HCT116 (cell line): ENCODE results near the gene STIM1. TPM values are rescaled to one million over a fixed set of nuclear protein-coding genes. Genes with fewer than 3 reads are reported as not detected.

Experiments used
- ATAC-seq: fragments of 200-7000 bp; cut with Tn5 transposase; 2 replicates; pipeline ENCODE4 v1.9.1; 2020; ENCODE audit warnings: mild to moderate bottlenecking, moderate library complexity
- BruUV-seq: library from RNA; stranded (reverse); fragments of 400-500 nt; replicated peaks from 2 replicates; lab custom pipeline; 2021; lab: Mats Ljungman, UMichigan
- CTCF ChIA-PET: fragments of 300-600 bp; sonication (Branson Sonifier 250); formaldehyde crosslinking; loops from one replicate; lab custom pipeline; 2021; ENCODE audit warnings: antibody characterized with exemption; lab: Charles Lee
- POLR2A ChIA-PET: fragments of 300-600, 350-600 bp; sonication (Branson Sonifier 250); formaldehyde crosslinking; loops from one replicate; lab custom pipeline; 2021; ENCODE audit warnings: antibody characterized with exemption; lab: Charles Lee
- RAD21 ChIA-PET, 2 experiments: fragments of 300-600 bp; sonication (Branson Sonifier 250); formaldehyde crosslinking; loops; one replicate each; lab custom pipeline; 2023; ENCODE audit warnings: low total read pairs in 2 of 2; ENCODE audit not compliant: uncharacterized antibody in 2 of 2, unreplicated experiment in 2 of 2, low non-redundant PET in 1 of 2; lab: Charles Lee
- DNase-seq: peaks from one replicate; pipeline ENCODE4 v3.0.0-alpha.2; 2010; ENCODE audit warnings: low read depth, low spot score
- H2AFZ ChIP-seq: fragments of 200-600 bp; shearing (Covaris generic), sonication (generic); 2 replicates; pipeline ENCODE4 v1.6.1; 2017; ENCODE audit warnings: low read depth, mixed run types, mixed read lengths, antibody characterized with exemption, low read length; ENCODE audit not compliant: poor library complexity, severe bottlenecking
- H3K27ac ChIP-seq: 2 replicates; pipeline ENCODE4 v1.5.1; 2012; ENCODE audit warnings: low read depth, low read length
- H3K27me3 ChIP-seq: fragments of 200-600 bp; sonication (generic); 2 replicates; pipeline ENCODE4 v1.6.1; 2016; ENCODE audit warnings: mixed run types, low read length, mixed read lengths; ENCODE audit not compliant: insufficient read depth
- H3K36me3 ChIP-seq, 2 experiments: fragments of 200-500 bp in 1 of 2; fragments of 200-600 bp in 1 of 2; sonication (Bioruptor generic) in 1 of 2; sonication (generic) in 1 of 2; 2 replicates each; pipeline versions ENCODE4 v1.5.1 to v1.6.1; 2014 to 2016; ENCODE audit warnings: low read length in 2 of 2, inconsistent platforms in 1 of 2, mixed read lengths in 1 of 2, mixed run types in 1 of 2; ENCODE audit not compliant: insufficient read depth in 2 of 2, control insufficient read depth in 1 of 2
- H3K4me1 ChIP-seq, 2 experiments: fragments of 200-600 bp in 1 of 2; sonication (generic) in 1 of 2; 2 replicates each; pipeline versions ENCODE4 v1.5.1 to v1.6.1; 2012 to 2017; ENCODE audit warnings: low read length in 2 of 2, inconsistent platforms in 1 of 2, mild to moderate bottlenecking in 1 of 2, mixed read lengths in 1 of 2, mixed run types in 1 of 2, moderate library complexity in 1 of 2; ENCODE audit not compliant: insufficient read depth in 2 of 2, control insufficient read depth in 1 of 2
- H3K4me2 ChIP-seq: fragments of 200-600 bp; sonication (generic); 2 replicates; pipeline ENCODE4 v1.6.1; 2017; ENCODE audit warnings: mixed run types, low read length, mixed read lengths
- H3K4me3 ChIP-seq, 2 experiments: fragments of 200-600 bp in 1 of 2; sonication (generic) in 1 of 2; replicated peaks in 1 of 2; 2 replicates each; pipeline ENCODE4 v1.5.1; 2011 to 2016; ENCODE audit warnings: low read length in 2 of 2, control low read depth in 1 of 2, low read depth in 1 of 2, mild to moderate bottlenecking in 1 of 2, mixed read lengths in 1 of 2, mixed run types in 1 of 2
- H3K79me2 ChIP-seq: fragments of 200-600 bp; sonication (generic); 2 replicates; pipeline ENCODE4 v1.6.1; 2017; ENCODE audit warnings: mild to moderate bottlenecking, mixed run types, low read length, moderate library complexity, mixed read lengths; ENCODE audit not compliant: insufficient read depth
- H3K9ac ChIP-seq: fragments of 200-600 bp; sonication (generic); 2 replicates; pipeline ENCODE4 v1.6.1; 2016; ENCODE audit warnings: low read length, mixed read lengths
- H3K9me2 ChIP-seq: fragments of 200-600 bp; sonication (generic), shearing (Covaris generic); 2 replicates; pipeline ENCODE4 v1.6.1; 2017; ENCODE audit warnings: mixed run types, mild to moderate bottlenecking, moderate library complexity; ENCODE audit not compliant: insufficient read depth
- H3K9me3 ChIP-seq, 2 experiments: fragments of 200-500 bp in 1 of 2; fragments of 200-600 bp in 1 of 2; sonication (Bioruptor generic) in 1 of 2; sonication (generic) in 1 of 2; 2 replicates each; pipeline ENCODE4 v1.6.1; 2014 to 2017; ENCODE audit warnings: low read length in 2 of 2, mixed read lengths in 2 of 2, inconsistent platforms in 1 of 2, low read depth in 1 of 2, mild to moderate bottlenecking in 1 of 2, mixed run types in 1 of 2, moderate library complexity in 1 of 2; ENCODE audit not compliant: control insufficient read depth in 1 of 2, insufficient read depth in 1 of 2
- H4K20me1 ChIP-seq: fragments of 200-600 bp; sonication (generic), shearing (Covaris generic); 2 replicates; pipeline ENCODE4 v1.6.1; 2017; ENCODE audit warnings: mixed run types, mild to moderate bottlenecking, moderate library complexity; ENCODE audit not compliant: insufficient read depth
- CEBPB ChIP-seq: IDR thresholded peaks from 2 replicates; pipeline ENCODE4 v1.6.1; 2012; ENCODE audit warnings: low read depth
- EGR1 ChIP-seq: IDR thresholded peaks from 2 replicates; pipeline ENCODE4 v1.6.1; 2012; ENCODE audit warnings: low read depth
- POLR2A ChIP-seq: IDR thresholded peaks from 2 replicates; pipeline ENCODE4 v1.7.0; 2011; ENCODE audit warnings: borderline replicate concordance; ENCODE audit not compliant: insufficient read depth, insufficient read length; ENCODE audit errors: extremely low read depth
- POLR2AphosphoS5 ChIP-seq: IDR thresholded peaks from 2 replicates; pipeline ENCODE4 v1.6.1; 2011; ENCODE audit warnings: mild to moderate bottlenecking, low read depth, low read length, moderate library complexity
- RAD21 ChIP-seq: IDR thresholded peaks from 2 replicates; pipeline ENCODE4 v1.6.1; 2012; ENCODE audit warnings: low read depth, mild to moderate bottlenecking
- TCF7L2 ChIP-seq: IDR thresholded peaks from 2 replicates; pipeline ENCODE4 v1.7.0; 2011; ENCODE audit warnings: borderline replicate concordance, inconsistent platforms; ENCODE audit not compliant: insufficient read depth, insufficient read length; ENCODE audit errors: extremely low read depth
- YY1 ChIP-seq: IDR thresholded peaks from 2 replicates; pipeline ENCODE4 v1.6.1; 2011; ENCODE audit warnings: low read length, low read depth, moderate library complexity, mild to moderate bottlenecking; ENCODE audit not compliant: insufficient replicate concordance; ENCODE audit errors: extremely low read depth
- ZFX ChIP-seq: fragments of 450-650 bp; IDR thresholded peaks from 2 replicates; pipeline ENCODE4 v1.6.1; 2017
- ZNF274 ChIP-seq: fragments of 200-500 bp; sonication (Bioruptor generic); IDR thresholded peaks from 2 replicates; pipeline ENCODE4 v1.6.1; 2014; ENCODE audit warnings: mild to moderate bottlenecking, low read depth, low read length, inconsistent platforms
- intact Hi-C: fragments of 100-400 bp; cut with micrococcal nuclease; formaldehyde crosslinking; loops from 2 replicates; pipeline ENCODE4 v1.10.0; 2022
- total RNA-seq: library from RNA; stranded (reverse); gene quantifications from one replicate; pipeline ENCODE4 v1.2.1, GENCODE V29; 2021; ENCODE audit not compliant: unreplicated experiment
- TF ChIP-seq, protein P1 (sequence below): IDR thresholded peaks from 2 replicates; pipeline ENCODE4 v1.6.1; 2012; ENCODE audit warnings: low read depth
- TF ChIP-seq, protein P2 (sequence below): IDR thresholded peaks from 2 replicates; pipeline ENCODE4 v1.6.1; 2012
- TF ChIP-seq, protein P3 (sequence below): IDR thresholded peaks from 2 replicates; pipeline ENCODE4 v1.6.1; 2012
- TF ChIP-seq, protein P4 (sequence below): IDR thresholded peaks from 2 replicates; pipeline ENCODE4 v1.6.1; 2011; ENCODE audit warnings: mild to moderate bottlenecking, low read length, moderate library complexity; ENCODE audit not compliant: insufficient replicate concordance; ENCODE audit errors: extremely low read depth
- TF ChIP-seq, protein P5 (sequence below), 3 experiments: fragments of 200-600 bp in 1 of 3; sonication (generic) in 1 of 3; IDR thresholded peaks in 2 of 3; conservative IDR thresholded peaks in 1 of 3; 2 replicates each; pipeline ENCODE4 v1.5.1; 2012 to 2017; ENCODE audit warnings: low read depth in 2 of 3, low read length in 2 of 3, antibody characterized with exemption in 1 of 3, borderline replicate concordance in 1 of 3, control low read depth in 1 of 3, mild to moderate bottlenecking in 1 of 3, mixed read lengths in 1 of 3, mixed run types in 1 of 3, moderate library complexity in 1 of 3; ENCODE audit not compliant: insufficient read depth in 1 of 3

The STIM1 gene
- total RNA-seq, 1 experiment from 2014 or later = 22.3 TPM

DNA sequence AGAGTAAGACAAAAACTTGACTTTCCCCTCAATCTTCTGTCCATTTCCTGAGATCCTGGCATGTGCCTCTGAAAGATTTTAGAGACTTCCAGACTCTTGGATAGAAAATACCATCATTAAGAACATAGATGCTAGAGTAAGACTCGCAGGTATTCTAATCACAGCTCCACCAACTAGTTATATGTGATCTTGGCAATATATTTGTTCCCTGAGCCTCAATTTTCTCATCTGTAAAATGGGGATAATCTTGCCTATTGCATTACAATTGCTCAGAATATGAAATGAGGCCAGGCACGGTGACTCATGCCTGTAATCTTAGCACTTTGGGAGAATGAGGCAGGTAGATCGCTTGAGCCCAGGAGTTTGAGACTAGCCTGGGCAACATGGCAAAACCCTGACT, 25.4 kb upstream of the STIM1 start (continued):
- TF ChIP-seq, protein P1, sequence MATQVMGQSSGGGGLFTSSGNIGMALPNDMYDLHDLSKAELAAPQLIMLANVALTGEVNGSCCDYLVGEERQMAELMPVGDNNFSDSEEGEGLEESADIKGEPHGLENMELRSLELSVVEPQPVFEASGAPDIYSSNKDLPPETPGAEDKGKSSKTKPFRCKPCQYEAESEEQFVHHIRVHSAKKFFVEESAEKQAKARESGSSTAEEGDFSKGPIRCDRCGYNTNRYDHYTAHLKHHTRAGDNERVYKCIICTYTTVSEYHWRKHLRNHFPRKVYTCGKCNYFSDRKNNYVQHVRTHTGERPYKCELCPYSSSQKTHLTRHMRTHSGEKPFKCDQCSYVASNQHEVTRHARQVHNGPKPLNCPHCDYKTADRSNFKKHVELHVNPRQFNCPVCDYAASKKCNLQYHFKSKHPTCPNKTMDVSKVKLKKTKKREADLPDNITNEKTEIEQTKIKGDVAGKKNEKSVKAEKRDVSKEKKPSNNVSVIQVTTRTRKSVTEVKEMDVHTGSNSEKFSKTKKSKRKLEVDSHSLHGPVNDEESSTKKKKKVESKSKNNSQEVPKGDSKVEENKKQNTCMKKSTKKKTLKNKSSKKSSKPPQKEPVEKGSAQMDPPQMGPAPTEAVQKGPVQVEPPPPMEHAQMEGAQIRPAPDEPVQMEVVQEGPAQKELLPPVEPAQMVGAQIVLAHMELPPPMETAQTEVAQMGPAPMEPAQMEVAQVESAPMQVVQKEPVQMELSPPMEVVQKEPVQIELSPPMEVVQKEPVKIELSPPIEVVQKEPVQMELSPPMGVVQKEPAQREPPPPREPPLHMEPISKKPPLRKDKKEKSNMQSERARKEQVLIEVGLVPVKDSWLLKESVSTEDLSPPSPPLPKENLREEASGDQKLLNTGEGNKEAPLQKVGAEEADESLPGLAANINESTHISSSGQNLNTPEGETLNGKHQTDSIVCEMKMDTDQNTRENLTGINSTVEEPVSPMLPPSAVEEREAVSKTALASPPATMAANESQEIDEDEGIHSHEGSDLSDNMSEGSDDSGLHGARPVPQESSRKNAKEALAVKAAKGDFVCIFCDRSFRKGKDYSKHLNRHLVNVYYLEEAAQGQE = no peak
- no peak for TF ChIP-seq POLR2A
- no peak for TF ChIP-seq ZNF274
- TF ChIP-seq RAD21 = no peak
- no peak for TF ChIP-seq YY1

DNA sequence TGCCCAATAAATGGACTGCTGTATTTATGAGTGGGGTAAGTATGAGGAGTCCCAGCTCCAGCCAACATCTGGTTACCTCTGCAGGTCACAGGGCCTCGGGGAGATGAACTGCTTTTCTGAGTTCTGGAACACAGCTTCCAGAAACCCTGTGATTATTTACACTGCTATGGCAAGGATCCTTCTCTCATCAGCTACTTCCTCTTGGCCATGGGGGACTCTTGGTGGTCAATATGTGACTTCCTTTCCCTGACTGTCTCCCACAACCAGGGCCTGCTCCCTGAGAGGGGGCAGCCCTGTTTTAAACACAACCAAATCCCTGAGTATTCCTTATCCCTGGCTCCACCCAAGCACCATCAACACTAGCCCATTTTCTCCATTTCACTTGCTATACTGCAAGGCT, 24.7 kb upstream of the STIM1 start:
- H3K4me2 ChIP-seq = no peak overlapping the region
- no peak overlapping the region for H2AFZ ChIP-seq
- H3K36me3 ChIP-seq = peaks cover 16 to 23% of the 10 kb centered on the region in 2 experiments; a peak in 3 of 4 replicates
- DNase-seq (no peak), ATAC-seq (no peak)
- CTCF ChIA-PET = no interaction called here
- H4K20me1 ChIP-seq = no peaks in the 10 kb centered on the region
- H3K9me2 ChIP-seq = no peaks in the 10 kb centered on the region
- peaks cover 63% of the 10 kb centered on the region for H3K79me2 ChIP-seq
- H3K27ac ChIP-seq = no peak overlapping the region
- no peak overlapping the region for H3K4me3 ChIP-seq
- intact Hi-C loops = no loop called here
- POLR2A ChIA-PET = no interaction called here
- no peaks in the 10 kb centered on the region for H3K9me3 ChIP-seq
- BruUV-seq = no TSS peak
- H3K9ac ChIP-seq = no peak overlapping the region
- 0 out of 4 replicates have a peak, but pooled peaks cover 0 to 2% of the 10 kb centered on the region in 2 experiments for H3K4me1 ChIP-seq
- no peaks in the 10 kb centered on the region for H3K27me3 ChIP-seq
- RAD21 ChIA-PET = no interaction called here
- TF ChIP-seq, protein P2, sequence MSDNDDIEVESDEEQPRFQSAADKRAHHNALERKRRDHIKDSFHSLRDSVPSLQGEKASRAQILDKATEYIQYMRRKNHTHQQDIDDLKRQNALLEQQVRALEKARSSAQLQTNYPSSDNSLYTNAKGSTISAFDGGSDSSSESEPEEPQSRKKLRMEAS = no peak
- TF ChIP-seq RAD21 (no peak), ZFX (no peak), CEBPB (no peak), TCF7L2 (no peak), YY1 (no peak), EGR1 (no peak), POLR2AphosphoS5 (no peak)
- TF ChIP-seq, protein P3, sequence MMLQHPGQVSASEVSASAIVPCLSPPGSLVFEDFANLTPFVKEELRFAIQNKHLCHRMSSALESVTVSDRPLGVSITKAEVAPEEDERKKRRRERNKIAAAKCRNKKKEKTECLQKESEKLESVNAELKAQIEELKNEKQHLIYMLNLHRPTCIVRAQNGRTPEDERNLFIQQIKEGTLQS = no peak
- TF ChIP-seq, protein P4, sequence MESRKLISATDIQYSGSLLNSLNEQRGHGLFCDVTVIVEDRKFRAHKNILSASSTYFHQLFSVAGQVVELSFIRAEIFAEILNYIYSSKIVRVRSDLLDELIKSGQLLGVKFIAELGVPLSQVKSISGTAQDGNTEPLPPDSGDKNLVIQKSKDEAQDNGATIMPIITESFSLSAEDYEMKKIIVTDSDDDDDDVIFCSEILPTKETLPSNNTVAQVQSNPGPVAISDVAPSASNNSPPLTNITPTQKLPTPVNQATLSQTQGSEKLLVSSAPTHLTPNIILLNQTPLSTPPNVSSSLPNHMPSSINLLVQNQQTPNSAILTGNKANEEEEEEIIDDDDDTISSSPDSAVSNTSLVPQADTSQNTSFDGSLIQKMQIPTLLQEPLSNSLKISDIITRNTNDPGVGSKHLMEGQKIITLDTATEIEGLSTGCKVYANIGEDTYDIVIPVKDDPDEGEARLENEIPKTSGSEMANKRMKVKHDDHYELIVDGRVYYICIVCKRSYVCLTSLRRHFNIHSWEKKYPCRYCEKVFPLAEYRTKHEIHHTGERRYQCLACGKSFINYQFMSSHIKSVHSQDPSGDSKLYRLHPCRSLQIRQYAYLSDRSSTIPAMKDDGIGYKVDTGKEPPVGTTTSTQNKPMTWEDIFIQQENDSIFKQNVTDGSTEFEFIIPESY = no peak
- TF ChIP-seq, protein P5, sequence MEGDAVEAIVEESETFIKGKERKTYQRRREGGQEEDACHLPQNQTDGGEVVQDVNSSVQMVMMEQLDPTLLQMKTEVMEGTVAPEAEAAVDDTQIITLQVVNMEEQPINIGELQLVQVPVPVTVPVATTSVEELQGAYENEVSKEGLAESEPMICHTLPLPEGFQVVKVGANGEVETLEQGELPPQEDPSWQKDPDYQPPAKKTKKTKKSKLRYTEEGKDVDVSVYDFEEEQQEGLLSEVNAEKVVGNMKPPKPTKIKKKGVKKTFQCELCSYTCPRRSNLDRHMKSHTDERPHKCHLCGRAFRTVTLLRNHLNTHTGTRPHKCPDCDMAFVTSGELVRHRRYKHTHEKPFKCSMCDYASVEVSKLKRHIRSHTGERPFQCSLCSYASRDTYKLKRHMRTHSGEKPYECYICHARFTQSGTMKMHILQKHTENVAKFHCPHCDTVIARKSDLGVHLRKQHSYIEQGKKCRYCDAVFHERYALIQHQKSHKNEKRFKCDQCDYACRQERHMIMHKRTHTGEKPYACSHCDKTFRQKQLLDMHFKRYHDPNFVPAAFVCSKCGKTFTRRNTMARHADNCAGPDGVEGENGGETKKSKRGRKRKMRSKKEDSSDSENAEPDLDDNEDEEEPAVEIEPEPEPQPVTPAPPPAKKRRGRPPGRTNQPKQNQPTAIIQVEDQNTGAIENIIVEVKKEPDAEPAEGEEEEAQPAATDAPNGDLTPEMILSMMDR (IDR thresholded peaks at IDR 0.05 in 2 of 3, conservative IDR thresholded peaks at IDR 0.05 in 1 of 3; ENCODE audit: borderline replicate concordance in 1 of 3, insufficient read depth in 1 of 3, low read depth in 2 of 3, low read length in 2 of 3) = no peak
